H1 (cell line): ENCODE results near the gene BRMS1. TPM values are rescaled to one million over a fixed set of nuclear protein-coding genes. Genes with fewer than 3 reads are reported as not detected.
"Not testable (repeated sequence)": the region's sequence is repeated elsewhere in the genome, so short reads cannot be mapped to it uniquely, and the experiment has no call there.

Experiments used
- CTCF ChIA-PET: fragments of 300-600 bp; sonication (Branson Sonifier 250); formaldehyde crosslinking; loops from one replicate; lab custom pipeline; 2021; ENCODE audit not compliant: partially characterized antibody; lab: Charles Lee
- POLR2A ChIA-PET: fragments of 300-600 bp; sonication (Branson Sonifier 250); formaldehyde crosslinking; loops from one replicate; lab custom pipeline; 2021; ENCODE audit warnings: inconsistent platforms; ENCODE audit not compliant: partially characterized antibody; lab: Charles Lee
- DNase-seq, 2 experiments: peaks; one replicate each; pipeline versions ENCODE4 v3.0.0 to v3.0.0-alpha.2; 2010 to 2022; ENCODE audit warnings: low spot score in 2 of 2, low read depth in 1 of 2, mixed read lengths in 1 of 2
- FAIRE-seq: peaks from 2 replicates; lab custom pipeline; 2011; peaks lifted over from hg19 to GRCh38; lab: Jason Lieb, UNC
- H2AFZ ChIP-seq: 2 replicates; pipeline ENCODE4 v1.8.1; 2012; ENCODE audit warnings: low read length, inconsistent platforms
- H2AK5ac ChIP-seq: 2 replicates; pipeline ENCODE4 v1.6.1; 2013; ENCODE audit warnings: low read depth, low read length
- H2BK120ac ChIP-seq: replicated peaks from 2 replicates; pipeline ENCODE3; 2013; ENCODE audit warnings: low read depth, low read length, inconsistent platforms
- H2BK12ac ChIP-seq: 2 replicates; pipeline ENCODE4 v1.6.1; 2013; ENCODE audit warnings: low read depth, low read length
- H2BK15ac ChIP-seq: 2 replicates; pipeline ENCODE4 v1.6.1; 2013; ENCODE audit warnings: low read length
- H2BK20ac ChIP-seq: 2 replicates; pipeline ENCODE4 v1.6.1; 2013; ENCODE audit warnings: low read length
- H2BK5ac ChIP-seq: 2 replicates; pipeline ENCODE4 v1.6.1; 2013; ENCODE audit warnings: low read depth, low read length
- H3K14ac ChIP-seq: 2 replicates; pipeline ENCODE4 v1.6.1; 2013; ENCODE audit warnings: inconsistent platforms; ENCODE audit not compliant: insufficient read length
- H3K18ac ChIP-seq: 2 replicates; pipeline ENCODE4 v1.6.1; 2013; ENCODE audit warnings: low read length; ENCODE audit errors: extremely low read depth
- H3K23ac ChIP-seq: 2 replicates; pipeline ENCODE4 v1.6.1; 2013; ENCODE audit warnings: inconsistent platforms; ENCODE audit not compliant: insufficient read length
- H3K23me2 ChIP-seq: 2 replicates; pipeline ENCODE4 v1.6.1; 2013; ENCODE audit warnings: low read depth, low read length
- H3K27ac ChIP-seq: 2 replicates; pipeline ENCODE4 v1.6.1; 2011; ENCODE audit warnings: low read depth, low read length, inconsistent platforms
- H3K27me3 ChIP-seq, 4 experiments: replicated peaks in 1 of 4; 1 replicate in 1 of 4; 2 replicates in 3 of 4; pipeline versions ENCODE4 v1.6.1 to v1.8.1; 2011 to 2013; ENCODE audit warnings: low read length in 3 of 4, mild to moderate bottlenecking in 3 of 4, inconsistent platforms in 2 of 4, mixed read lengths in 2 of 4, moderate library complexity in 1 of 4; ENCODE audit not compliant: control insufficient read depth in 3 of 4, insufficient read depth in 3 of 4; ENCODE audit errors: extremely low read depth in 1 of 4
- H3K36me3 ChIP-seq, 4 experiments: 2 replicates each; pipeline versions ENCODE4 v1.6.1 to v1.8.1; 2011 to 2013; ENCODE audit warnings: mild to moderate bottlenecking in 4 of 4, low read length in 3 of 4, moderate library complexity in 2 of 4, control low read depth in 1 of 4, inconsistent platforms in 1 of 4; ENCODE audit not compliant: insufficient read depth in 4 of 4, control insufficient read depth in 2 of 4
- H3K4ac ChIP-seq: replicated peaks from 2 replicates; pipeline ENCODE3; 2013; ENCODE audit warnings: low read length, low read depth, mixed read lengths, inconsistent platforms; ENCODE audit not compliant: insufficient read length
- H3K4me1 ChIP-seq, 4 experiments: replicated peaks in 1 of 4; 1 replicate in 1 of 4; 2 replicates in 3 of 4; pipeline versions ENCODE4 v1.6.1 to v1.8.1; 2011 to 2013; ENCODE audit warnings: low read length in 3 of 4, inconsistent platforms in 2 of 4, mixed read lengths in 1 of 4; ENCODE audit not compliant: insufficient read depth in 4 of 4, control insufficient read depth in 3 of 4
- H3K4me2 ChIP-seq, 2 experiments: 2 replicates each; pipeline versions ENCODE4 v1.6.1 to v1.8.1; 2011 to 2013; ENCODE audit warnings: low read depth in 2 of 2, low read length in 2 of 2, control low read depth in 1 of 2, inconsistent platforms in 1 of 2, mild to moderate bottlenecking in 1 of 2; ENCODE audit not compliant: insufficient read depth in 1 of 2
- H3K4me3 ChIP-seq, 4 experiments: fragments of 200-600, 300-600 bp in 1 of 4; sonication (generic), shearing (Covaris generic), sonication (Bioruptor Twin) in 1 of 4; 2 replicates each; pipeline versions ENCODE4 v1.5.1 to v1.8.1; 2011 to 2016; ENCODE audit warnings: low read length in 4 of 4, low read depth in 3 of 4, control low read depth in 2 of 4, inconsistent platforms in 2 of 4, mild to moderate bottlenecking in 2 of 4, mixed read lengths in 1 of 4, moderate library complexity in 1 of 4; ENCODE audit not compliant: insufficient read depth in 2 of 4; ENCODE audit errors: extremely low read depth in 1 of 4
- H3K56ac ChIP-seq: replicated peaks from 2 replicates; pipeline ENCODE3; 2013; ENCODE audit warnings: low read depth, mild to moderate bottlenecking, mixed read lengths, low read length, inconsistent platforms; ENCODE audit not compliant: insufficient read length
- H3K79me1 ChIP-seq: 2 replicates; pipeline ENCODE4 v1.6.1; 2013; ENCODE audit warnings: low read depth, low read length, control low read depth
- H3K79me2 ChIP-seq, 2 experiments: 2 replicates each; pipeline versions ENCODE4 v1.6.1 to v1.8.1; 2012 to 2013; ENCODE audit warnings: low read length in 2 of 2, mild to moderate bottlenecking in 2 of 2, inconsistent platforms in 1 of 2; ENCODE audit not compliant: insufficient read depth in 2 of 2, control insufficient read depth in 1 of 2
- H3K9ac ChIP-seq, 4 experiments: replicated peaks in 1 of 4; 1 replicate in 1 of 4; 2 replicates in 3 of 4; pipeline versions ENCODE4 v1.6.1 to v1.8.1; 2011 to 2013; ENCODE audit warnings: low read depth in 3 of 4, low read length in 3 of 4, control low read depth in 2 of 4, mild to moderate bottlenecking in 2 of 4, moderate library complexity in 2 of 4, inconsistent platforms in 1 of 4; ENCODE audit errors: extremely low read depth in 1 of 4
- H3K9me3 ChIP-seq, 2 experiments: 2 replicates each; pipeline versions ENCODE4 v1.6.1 to v1.8.1; 2012 to 2013; ENCODE audit warnings: mild to moderate bottlenecking in 2 of 2, moderate library complexity in 2 of 2, control low read depth in 1 of 2, inconsistent platforms in 1 of 2, low read depth in 1 of 2, low read length in 1 of 2, mixed read lengths in 1 of 2; ENCODE audit not compliant: insufficient read depth in 2 of 2
- H4K20me1 ChIP-seq, 2 experiments: replicated peaks in 1 of 2; 2 replicates each; pipeline versions ENCODE3 to v1.8.1; 2011 to 2013; ENCODE audit warnings: inconsistent platforms in 2 of 2, low read length in 2 of 2, mild to moderate bottlenecking in 1 of 2; ENCODE audit not compliant: insufficient read depth in 2 of 2, control insufficient read depth in 1 of 2
- H4K5ac ChIP-seq: 2 replicates; pipeline ENCODE4 v1.6.1; 2013; ENCODE audit warnings: low read length, low read depth, mixed read lengths, inconsistent platforms; ENCODE audit not compliant: insufficient read length
- H4K8ac ChIP-seq: 2 replicates; pipeline ENCODE4 v1.8.0; 2013; ENCODE audit warnings: mild to moderate bottlenecking, moderate library complexity, low read length, inconsistent platforms; ENCODE audit not compliant: insufficient read depth; ENCODE audit errors: extremely low read depth
- H4K91ac ChIP-seq: replicated peaks from 2 replicates; pipeline ENCODE3; 2013; ENCODE audit warnings: low read length, mixed read lengths, inconsistent platforms; ENCODE audit not compliant: insufficient read length
- CTBP2 ChIP-seq: IDR thresholded peaks from 2 replicates; pipeline ENCODE4 v1.7.0; 2011; ENCODE audit warnings: borderline replicate concordance, mild to moderate bottlenecking, moderate library complexity, mixed read lengths, low read length; ENCODE audit not compliant: insufficient read depth, insufficient read length
- MAFK ChIP-seq: IDR thresholded peaks from 2 replicates; pipeline ENCODE4 v1.6.1; 2012; ENCODE audit warnings: low read depth, mild to moderate bottlenecking, improper control_type of control experiment, low read length
- SAP30 ChIP-seq: fragments of 300-600 bp; sonication (generic); IDR thresholded peaks from 2 replicates; pipeline ENCODE4 v1.7.1; 2012; ENCODE audit warnings: low read length, moderate library complexity, mild to moderate bottlenecking, inconsistent platforms; ENCODE audit not compliant: insufficient read depth, insufficient replicate concordance
- SIRT6 ChIP-seq: IDR thresholded peaks from one replicate; pipeline ENCODE4 v1.7.1; 2012; ENCODE audit warnings: low read length, inconsistent platforms
- TAF1 ChIP-seq: IDR thresholded peaks from 2 replicates; pipeline ENCODE4 v1.6.1; 2011; ENCODE audit warnings: mild to moderate bottlenecking, low read depth, low read length
- WGBS, 2 experiments: shearing (Covaris generic) in 1 of 2; methylation state at CpG; one replicate each; pipeline versions ENCODE4 v1.1.6 to v1.1.7; 2013 to 2015; ENCODE audit warnings: low lambda C conversion rate in 2 of 2, mixed read lengths in 2 of 2, inconsistent platforms in 1 of 2, low coverage in 1 of 2, missing lambda C conversion rate in 1 of 2; ENCODE audit not compliant: insufficient replicate concordance in 2 of 2, insufficient coverage in 1 of 2, insufficient read length in 1 of 2; ENCODE audit errors: extremely low coverage in 1 of 2, missing lambda C conversion rate in 1 of 2; 5-methylcytosine and 5-hydroxymethylcytosine counted together
- polyA plus RNA-seq, 7 experiments: library from polyadenylated mRNA; depleted of rRNA in 3 of 7; stranded (reverse) in 5 of 7; unstranded in 2 of 7; fragments of >200 nt in 5 of 7; fragments of 200-250 nt in 2 of 7; gene quantifications; 1 replicate in 5 of 7; 2 replicates in 1 of 7; 4 replicates in 1 of 7; pipeline versions ENCODE4 v1.2.1 to v1.2.3, GENCODE V29; 2011 to 2013; ENCODE audit warnings: missing spikeins in 2 of 7, mixed read lengths in 2 of 7
- total RNA-seq: library from RNA; stranded (reverse); fragmentation: NEBNext Ultra II Directional; extraction: Animal tissue kit (Norgen Biotek cat#: 25700); gene quantifications from 2 replicates; pipeline ENCODE4 v1.2.1, GENCODE V29; 2021
- TF ChIP-seq, protein P1 (sequence below): IDR thresholded peaks from 2 replicates; pipeline ENCODE4 v1.6.1; 2012; ENCODE audit warnings: low read length, inconsistent platforms
- TF ChIP-seq, protein P2 (sequence below): IDR thresholded peaks from 2 replicates; pipeline ENCODE4 v1.6.1; 2011; ENCODE audit warnings: low read length, improper control_type of control experiment

BRMS1 gene
- total and polyA plus RNA-seq, 2 of the 8 experiments (the other 6 are each of a cell fraction or from before 2014, with no cell fraction given), result 39.2 to 46.1 TPM

DNA sequence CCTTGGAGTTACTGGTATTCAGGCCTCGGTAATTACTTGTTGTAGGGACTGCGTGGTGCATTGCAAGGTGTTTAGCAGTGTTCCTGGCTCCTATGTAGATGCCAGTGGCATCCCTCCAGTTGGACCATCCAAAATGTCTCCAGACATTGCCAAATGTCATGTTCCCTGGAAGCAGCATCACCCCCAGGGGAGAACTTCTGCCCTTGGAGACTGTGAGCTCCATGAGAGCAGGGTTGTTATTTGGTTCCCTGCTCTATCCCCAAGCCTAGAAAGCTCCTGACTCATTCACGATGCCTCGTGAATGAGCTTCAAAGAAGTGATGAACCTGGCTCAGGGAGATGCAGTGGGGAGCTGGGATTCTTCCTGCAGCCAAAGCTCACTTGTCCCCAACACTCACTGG, 23.3 kb downstream of the BRMS1 start (continued):
- TF ChIP-seq SAP30 (no peak), TAF1 (no peak), SIRT6 (no peak), CTBP2 (no peak), MAFK (no peak)
- TF ChIP-seq, protein P1, sequence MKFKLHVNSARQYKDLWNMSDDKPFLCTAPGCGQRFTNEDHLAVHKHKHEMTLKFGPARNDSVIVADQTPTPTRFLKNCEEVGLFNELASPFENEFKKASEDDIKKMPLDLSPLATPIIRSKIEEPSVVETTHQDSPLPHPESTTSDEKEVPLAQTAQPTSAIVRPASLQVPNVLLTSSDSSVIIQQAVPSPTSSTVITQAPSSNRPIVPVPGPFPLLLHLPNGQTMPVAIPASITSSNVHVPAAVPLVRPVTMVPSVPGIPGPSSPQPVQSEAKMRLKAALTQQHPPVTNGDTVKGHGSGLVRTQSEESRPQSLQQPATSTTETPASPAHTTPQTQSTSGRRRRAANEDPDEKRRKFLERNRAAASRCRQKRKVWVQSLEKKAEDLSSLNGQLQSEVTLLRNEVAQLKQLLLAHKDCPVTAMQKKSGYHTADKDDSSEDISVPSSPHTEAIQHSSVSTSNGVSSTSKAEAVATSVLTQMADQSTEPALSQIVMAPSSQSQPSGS, result no peak
- TF ChIP-seq, protein P2, sequence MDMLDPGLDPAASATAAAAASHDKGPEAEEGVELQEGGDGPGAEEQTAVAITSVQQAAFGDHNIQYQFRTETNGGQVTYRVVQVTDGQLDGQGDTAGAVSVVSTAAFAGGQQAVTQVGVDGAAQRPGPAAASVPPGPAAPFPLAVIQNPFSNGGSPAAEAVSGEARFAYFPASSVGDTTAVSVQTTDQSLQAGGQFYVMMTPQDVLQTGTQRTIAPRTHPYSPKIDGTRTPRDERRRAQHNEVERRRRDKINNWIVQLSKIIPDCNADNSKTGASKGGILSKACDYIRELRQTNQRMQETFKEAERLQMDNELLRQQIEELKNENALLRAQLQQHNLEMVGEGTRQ, result no peak

DNA sequence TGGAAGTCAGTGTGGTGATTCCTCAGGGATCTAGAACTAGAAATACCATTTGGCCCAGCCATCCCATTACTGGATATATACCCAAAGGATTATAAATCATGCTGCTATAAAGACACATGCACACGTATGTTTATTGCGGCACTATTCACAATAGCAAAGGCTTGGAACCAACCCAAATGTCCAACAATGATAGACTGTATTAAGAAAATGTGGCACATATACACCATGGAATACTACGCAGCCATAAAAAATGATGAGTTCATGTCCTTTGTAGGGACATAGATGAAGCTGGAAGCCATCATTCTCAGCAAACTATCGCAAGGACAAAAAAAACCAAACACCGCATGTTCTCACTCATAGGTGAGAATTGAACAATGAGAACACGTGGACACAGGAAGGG, 24.2 kb downstream of the BRMS1 start:
- FAIRE-seq, H3K79me2 ChIP-seq, H2BK5ac ChIP-seq, H3K79me1 ChIP-seq, H4K5ac ChIP-seq, H3K9me3 ChIP-seq, H3K14ac ChIP-seq, H3K9ac ChIP-seq, DNase-seq, H3K18ac ChIP-seq, H3K23me2 ChIP-seq, H3K56ac ChIP-seq, H3K4ac ChIP-seq, H3K27ac ChIP-seq, H2BK15ac ChIP-seq, CTCF ChIA-PET, H2BK20ac ChIP-seq, H3K23ac ChIP-seq, H2AFZ ChIP-seq, H4K8ac ChIP-seq, H2BK12ac ChIP-seq, H3K4me3 ChIP-seq, H2AK5ac ChIP-seq, H4K20me1 ChIP-seq, POLR2A ChIA-PET, H3K27me3 ChIP-seq, H3K36me3 ChIP-seq, H3K4me2 ChIP-seq, H4K91ac ChIP-seq, H2BK120ac ChIP-seq: not testable (repeated sequence)
- H3K4me1 ChIP-seq, result peaks cover 9 to 25% (median 19%) of the 10 kb centered on the region in 4 experiments
- 93% methylated on average over 6 of the region's 6 CpGs; no CpG with 5 or more reads in 1 of the 2 experiments for WGBS, 2 experiments
